Astrocyte (in vitro differentiated cells and primary cell): Measurements from ENCODE around the gene RCE1.

Experiments
- EZH2 ChIP-seq: IDR thresholded peaks from 2 replicates; pipeline ENCODE4 v1.6.1; 2012; ENCODE audit warnings: mild to moderate bottlenecking, low read length, inconsistent platforms; ENCODE audit not compliant: insufficient read depth
- TF ChIP-seq, protein P1 (sequence below): IDR thresholded peaks from 2 replicates; pipeline ENCODE4 v1.5.1; 2011; ENCODE audit warnings: low read depth, mild to moderate bottlenecking, inconsistent platforms, low read length, moderate library complexity; ENCODE audit not compliant: insufficient read depth

DNA sequence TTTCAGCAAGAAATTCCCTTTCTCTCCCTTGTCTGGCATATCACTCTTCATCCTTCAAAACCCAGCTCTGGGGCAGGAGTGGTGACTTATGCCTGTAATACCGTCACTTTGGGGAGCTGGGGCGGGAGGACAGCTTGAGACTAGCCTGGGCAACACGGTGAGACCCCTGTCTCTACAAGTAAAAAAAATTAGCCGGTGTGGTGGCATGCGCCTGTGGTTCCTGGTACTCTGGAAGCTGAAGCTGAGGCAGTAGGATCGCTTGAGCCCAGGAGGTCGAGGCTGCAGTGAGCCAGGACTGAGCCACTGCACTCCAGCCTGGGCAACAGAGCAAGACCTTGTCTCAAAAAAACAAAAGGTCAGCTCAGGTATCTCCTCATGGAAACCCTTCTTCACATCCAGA is 1.4 kb upstream of the RCE1 start:
- TF ChIP-seq, protein P1, sequence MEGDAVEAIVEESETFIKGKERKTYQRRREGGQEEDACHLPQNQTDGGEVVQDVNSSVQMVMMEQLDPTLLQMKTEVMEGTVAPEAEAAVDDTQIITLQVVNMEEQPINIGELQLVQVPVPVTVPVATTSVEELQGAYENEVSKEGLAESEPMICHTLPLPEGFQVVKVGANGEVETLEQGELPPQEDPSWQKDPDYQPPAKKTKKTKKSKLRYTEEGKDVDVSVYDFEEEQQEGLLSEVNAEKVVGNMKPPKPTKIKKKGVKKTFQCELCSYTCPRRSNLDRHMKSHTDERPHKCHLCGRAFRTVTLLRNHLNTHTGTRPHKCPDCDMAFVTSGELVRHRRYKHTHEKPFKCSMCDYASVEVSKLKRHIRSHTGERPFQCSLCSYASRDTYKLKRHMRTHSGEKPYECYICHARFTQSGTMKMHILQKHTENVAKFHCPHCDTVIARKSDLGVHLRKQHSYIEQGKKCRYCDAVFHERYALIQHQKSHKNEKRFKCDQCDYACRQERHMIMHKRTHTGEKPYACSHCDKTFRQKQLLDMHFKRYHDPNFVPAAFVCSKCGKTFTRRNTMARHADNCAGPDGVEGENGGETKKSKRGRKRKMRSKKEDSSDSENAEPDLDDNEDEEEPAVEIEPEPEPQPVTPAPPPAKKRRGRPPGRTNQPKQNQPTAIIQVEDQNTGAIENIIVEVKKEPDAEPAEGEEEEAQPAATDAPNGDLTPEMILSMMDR = no peak
- no peak for TF ChIP-seq EZH2
